Endodermal cell (in vitro differentiated cells): ENCODE data around the gene SMARCD1. TPM values are rescaled to one million over a fixed set of nuclear protein-coding genes. Genes with fewer than 3 reads are reported as not detected.

Experiments
- DNase-seq: peaks from one replicate; pipeline ENCODE4 v3.0.0-alpha.2; 2017
- H3K27ac ChIP-seq: 2 replicates; pipeline ENCODE4 v1.5.1; 2013; ENCODE audit warnings: mild to moderate bottlenecking, low read depth, low read length, moderate library complexity
- H3K27me3 ChIP-seq: 2 replicates; pipeline ENCODE4 v1.6.1; 2013; ENCODE audit warnings: mild to moderate bottlenecking, low read length, moderate library complexity; ENCODE audit not compliant: insufficient read depth, control insufficient read depth, poor library complexity, severe bottlenecking
- H3K36me3 ChIP-seq: 2 replicates; pipeline ENCODE4 v1.7.0; 2013; ENCODE audit warnings: mild to moderate bottlenecking, low read length, moderate library complexity; ENCODE audit not compliant: control insufficient read depth, insufficient read depth
- H3K4me1 ChIP-seq: one replicate; pipeline ENCODE4 v1.7.0; 2013; ENCODE audit warnings: low read length; ENCODE audit not compliant: control insufficient read depth, insufficient read depth
- H3K4me3 ChIP-seq: 2 replicates; pipeline ENCODE4 v1.5.1; 2013; ENCODE audit warnings: mild to moderate bottlenecking, low read length, moderate library complexity
- H3K9ac ChIP-seq: 2 replicates; pipeline ENCODE4 v1.6.1; 2013; ENCODE audit warnings: mild to moderate bottlenecking, low read length, moderate library complexity; ENCODE audit not compliant: poor library complexity, severe bottlenecking; ENCODE audit errors: extremely low read depth
- H3K9me3 ChIP-seq: 2 replicates; pipeline ENCODE4 v1.6.1; 2013; ENCODE audit warnings: mild to moderate bottlenecking, low read length, moderate library complexity; ENCODE audit not compliant: control insufficient read depth
- H3K27ac Mint-ChIP-seq: 2 replicates; pipeline ENCODE4 v1.8.0; 2020; ENCODE audit warnings: mixed read lengths
- H3K27me3 Mint-ChIP-seq: 2 replicates; pipeline ENCODE4 v1.8.0; 2021; ENCODE audit warnings: mild to moderate bottlenecking, mixed read lengths; ENCODE audit not compliant: insufficient read depth
- H3K36me3 Mint-ChIP-seq: 2 replicates; pipeline ENCODE4 v1.8.0; 2020; ENCODE audit warnings: low read depth, mixed read lengths
- H3K4me1 Mint-ChIP-seq: 2 replicates; pipeline ENCODE4 v1.8.0; 2020; ENCODE audit warnings: mixed read lengths
- H3K4me3 Mint-ChIP-seq: 2 replicates; pipeline ENCODE4 v1.8.0; 2020; ENCODE audit warnings: mild to moderate bottlenecking, moderate library complexity, mixed read lengths
- H3K9me3 Mint-ChIP-seq: 2 replicates; pipeline ENCODE4 v1.8.0; 2020; ENCODE audit warnings: mild to moderate bottlenecking, mixed read lengths
- WGBS, 2 experiments: methylation state at CpG; one replicate each; pipeline versions ENCODE4 v1.1.5 to v1.1.7; 2013; ENCODE audit warnings: missing lambda C conversion rate in 2 of 2, mixed read lengths in 1 of 2; ENCODE audit not compliant: insufficient coverage in 1 of 2, insufficient read length in 1 of 2; 5-methylcytosine and 5-hydroxymethylcytosine counted together
- total RNA-seq, 2 donors: library from RNA; stranded (reverse); fragmentation: NEBNext Ultra II Directional in 1 of 2; extraction: Animal tissue kit (Norgen Biotek cat#: 25700) in 1 of 2; gene quantifications; 2 replicates in 1 of 2; 3 replicates in 1 of 2; pipeline ENCODE4 v1.2.1, GENCODE V29; 2021
- TF ChIP-seq, protein P1 (sequence below): fragments of 200-600 bp; sonication (generic); conservative IDR thresholded peaks from 2 replicates; pipeline ENCODE4 v1.5.0; 2021; ENCODE audit warnings: antibody characterized with exemption, mild to moderate bottlenecking

Gene SMARCD1
- total RNA-seq, 2 donors from 2014 or later: 118 to 125 TPM

DNA sequence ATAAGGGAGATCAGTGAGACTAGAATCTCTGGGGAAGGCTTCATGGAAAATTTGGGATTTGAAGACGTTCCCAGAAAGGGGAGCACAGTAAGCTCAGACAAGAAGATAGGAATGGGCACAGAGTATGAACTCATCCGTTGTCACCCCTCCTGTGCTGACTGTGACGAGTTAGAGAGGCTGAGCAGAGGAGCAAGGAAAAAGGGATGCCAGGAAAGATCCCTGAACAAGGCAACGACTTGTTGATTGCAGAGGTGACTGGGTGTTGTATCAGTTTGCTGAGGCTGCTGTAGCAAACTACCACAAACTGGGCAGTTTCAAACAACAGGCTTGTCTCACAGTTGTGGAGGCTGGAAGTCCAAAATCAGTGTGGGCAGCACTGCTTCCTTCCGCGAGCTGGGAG, 12.8 kb downstream of the SMARCD1 start:
- H3K9ac ChIP-seq: no peak overlapping the region
- H3K36me3 ChIP-seq: peaks cover 79% of the 10 kb centered on the region
- peaks cover 78% of the 10 kb centered on the region for H3K36me3 Mint-ChIP-seq
- no peak overlapping the region for H3K4me3 ChIP-seq
- H3K27me3 Mint-ChIP-seq: no peaks in the 10 kb centered on the region
- H3K27ac ChIP-seq: no peak overlapping the region
- TF ChIP-seq, protein P1, sequence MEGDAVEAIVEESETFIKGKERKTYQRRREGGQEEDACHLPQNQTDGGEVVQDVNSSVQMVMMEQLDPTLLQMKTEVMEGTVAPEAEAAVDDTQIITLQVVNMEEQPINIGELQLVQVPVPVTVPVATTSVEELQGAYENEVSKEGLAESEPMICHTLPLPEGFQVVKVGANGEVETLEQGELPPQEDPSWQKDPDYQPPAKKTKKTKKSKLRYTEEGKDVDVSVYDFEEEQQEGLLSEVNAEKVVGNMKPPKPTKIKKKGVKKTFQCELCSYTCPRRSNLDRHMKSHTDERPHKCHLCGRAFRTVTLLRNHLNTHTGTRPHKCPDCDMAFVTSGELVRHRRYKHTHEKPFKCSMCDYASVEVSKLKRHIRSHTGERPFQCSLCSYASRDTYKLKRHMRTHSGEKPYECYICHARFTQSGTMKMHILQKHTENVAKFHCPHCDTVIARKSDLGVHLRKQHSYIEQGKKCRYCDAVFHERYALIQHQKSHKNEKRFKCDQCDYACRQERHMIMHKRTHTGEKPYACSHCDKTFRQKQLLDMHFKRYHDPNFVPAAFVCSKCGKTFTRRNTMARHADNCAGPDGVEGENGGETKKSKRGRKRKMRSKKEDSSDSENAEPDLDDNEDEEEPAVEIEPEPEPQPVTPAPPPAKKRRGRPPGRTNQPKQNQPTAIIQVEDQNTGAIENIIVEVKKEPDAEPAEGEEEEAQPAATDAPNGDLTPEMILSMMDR: no peak
- H3K27ac Mint-ChIP-seq: no peak overlapping the region
- no peaks in the 10 kb centered on the region for H3K27me3 ChIP-seq
- no peak overlapping the region for H3K4me3 Mint-ChIP-seq
- H3K9me3 ChIP-seq: no peaks in the 10 kb centered on the region
- H3K9me3 Mint-ChIP-seq: no peaks in the 10 kb centered on the region
- 92 to 93% methylated on average over 6 of the region's 6 CpGs for WGBS, 2 experiments
- H3K4me1 ChIP-seq: no peaks in the 10 kb centered on the region
- H3K4me1 Mint-ChIP-seq: peaks cover 5% of the 10 kb centered on the region
- no peak for DNase-seq

DNA sequence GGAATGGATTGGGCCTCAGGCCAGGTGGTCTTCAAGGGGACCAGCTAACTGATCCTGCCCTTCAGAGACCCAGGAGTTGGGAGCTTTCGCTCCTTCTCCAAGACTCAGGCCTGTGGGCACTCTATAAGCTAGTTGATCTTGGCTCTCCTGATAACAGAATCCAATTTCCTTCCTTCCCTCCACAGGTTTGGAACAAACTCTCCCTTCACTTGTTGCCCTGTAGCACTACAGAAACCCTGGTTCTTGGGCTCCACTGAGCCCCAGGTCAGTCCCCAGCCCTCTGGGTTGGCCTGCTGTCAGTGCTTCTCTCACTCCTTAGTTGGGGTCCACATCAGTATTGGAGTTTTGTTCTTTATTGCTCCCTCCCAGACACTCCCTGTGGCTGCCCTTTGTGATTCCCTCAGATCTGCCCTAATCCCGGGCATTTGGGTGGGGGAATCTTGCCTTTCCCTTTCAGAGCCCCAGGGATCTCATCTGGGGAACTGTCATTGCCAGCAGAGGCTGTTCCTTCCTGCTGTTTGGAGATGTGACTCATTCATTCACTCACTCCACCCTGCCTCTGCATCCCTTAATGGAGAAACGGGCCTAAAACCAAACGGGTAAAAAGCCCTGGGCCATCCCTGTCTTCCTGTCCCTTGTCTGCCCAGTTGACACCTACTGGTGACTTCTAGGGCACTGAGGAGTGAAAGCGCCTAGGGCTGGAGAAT, 14.3 kb downstream of the SMARCD1 start:
- Mint-ChIP-seq H3K27me3 (no peaks in the 10 kb centered on the region), H3K9me3 (no peaks in the 10 kb centered on the region), H3K27ac (no peak overlapping the region), H3K36me3 (peaks cover 70% of the 10 kb centered on the region), H3K4me1 (peaks cover 13% of the 10 kb centered on the region), H3K4me3 (no peak overlapping the region)
- Histone ChIP-seq H3K27me3 (no peaks in the 10 kb centered on the region), H3K9ac (no peak overlapping the region), H3K9me3 (no peaks in the 10 kb centered on the region), H3K4me1 (no peaks in the 10 kb centered on the region), H3K36me3 (peaks cover 68% of the 10 kb centered on the region), H3K4me3 (no peak overlapping the region), H3K27ac (no peak overlapping the region)
- 86 to 87% methylated on average over 5 of the region's 5 CpGs for WGBS, 2 experiments
- no peak for DNase-seq
- TF ChIP-seq, protein P1: no peak

DNA sequence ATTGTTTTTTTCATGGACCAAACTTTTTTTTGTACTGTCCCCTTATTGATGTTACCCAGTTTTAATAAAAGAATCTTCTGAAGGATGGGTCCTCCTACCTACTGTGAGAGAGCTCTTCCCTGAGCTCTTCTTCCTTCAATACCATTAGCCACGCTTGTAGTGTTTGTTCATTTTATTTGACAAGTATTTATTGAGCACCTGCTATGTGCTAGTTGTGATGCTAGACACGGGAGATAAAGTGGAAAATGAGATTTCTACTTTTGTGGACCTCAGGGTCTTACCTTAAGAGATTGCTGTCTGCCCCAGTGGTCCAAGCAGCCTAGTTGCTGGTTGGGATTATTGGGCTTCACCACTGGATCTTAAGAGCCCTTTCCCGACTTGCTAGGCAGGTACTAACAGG, 15.4 kb downstream of the SMARCD1 start:
- no peak overlapping the region for H3K9ac ChIP-seq

More for the DNA sequence above, 15.4 kb downstream of the SMARCD1 start:
- peaks cover 3% of the 10 kb centered on the region for H3K27me3 Mint-ChIP-seq
- Histone ChIP-seq H3K27ac (no peak overlapping the region), H3K4me3 (no peak overlapping the region), H3K4me1 (no peaks in the 10 kb centered on the region), H3K9me3 (no peaks in the 10 kb centered on the region), H3K36me3 (peaks cover 57% of the 10 kb centered on the region), H3K27me3 (no peaks in the 10 kb centered on the region)
- no peaks in the 10 kb centered on the region for H3K9me3 Mint-ChIP-seq
- DNase-seq: no peak
- WGBS, 2 experiments: 86 to 93% methylated on average over 1 to 3 of the region's 3 CpGs
- H3K36me3 Mint-ChIP-seq: peaks cover 60% of the 10 kb centered on the region
- H3K4me3 Mint-ChIP-seq: no peak overlapping the region
- no peak overlapping the region for H3K27ac Mint-ChIP-seq
- TF ChIP-seq, protein P1: no peak
- H3K4me1 Mint-ChIP-seq: peaks cover 15% of the 10 kb centered on the region
